Panc1 (cell line): ENCODE data around the gene LIN28B.

ENCODE experiments used
- POLR2AphosphoS5 ChIP-seq: IDR thresholded peaks from 2 replicates; pipeline ENCODE4 v1.6.1; 2012; ENCODE audit warnings: mild to moderate bottlenecking, low read depth, low read length, moderate library complexity
- SIN3A ChIP-seq: IDR thresholded peaks from 2 replicates; pipeline ENCODE4 v1.6.1; 2012; ENCODE audit warnings: low read depth, mild to moderate bottlenecking, low read length, moderate library complexity, borderline replicate concordance; ENCODE audit not compliant: insufficient read depth
- TF ChIP-seq, protein P1 (sequence below): fragments of 450-650 bp; IDR thresholded peaks from 2 replicates; pipeline ENCODE4 v1.5.1; 2017; ENCODE audit warnings: mild to moderate bottlenecking

GRCh38 chr6:105066836-105067235 lies 109.9 kb downstream of the LIN28B start:
- TF ChIP-seq POLR2AphosphoS5 (no peak), SIN3A (no peak)
- TF ChIP-seq, protein P1, sequence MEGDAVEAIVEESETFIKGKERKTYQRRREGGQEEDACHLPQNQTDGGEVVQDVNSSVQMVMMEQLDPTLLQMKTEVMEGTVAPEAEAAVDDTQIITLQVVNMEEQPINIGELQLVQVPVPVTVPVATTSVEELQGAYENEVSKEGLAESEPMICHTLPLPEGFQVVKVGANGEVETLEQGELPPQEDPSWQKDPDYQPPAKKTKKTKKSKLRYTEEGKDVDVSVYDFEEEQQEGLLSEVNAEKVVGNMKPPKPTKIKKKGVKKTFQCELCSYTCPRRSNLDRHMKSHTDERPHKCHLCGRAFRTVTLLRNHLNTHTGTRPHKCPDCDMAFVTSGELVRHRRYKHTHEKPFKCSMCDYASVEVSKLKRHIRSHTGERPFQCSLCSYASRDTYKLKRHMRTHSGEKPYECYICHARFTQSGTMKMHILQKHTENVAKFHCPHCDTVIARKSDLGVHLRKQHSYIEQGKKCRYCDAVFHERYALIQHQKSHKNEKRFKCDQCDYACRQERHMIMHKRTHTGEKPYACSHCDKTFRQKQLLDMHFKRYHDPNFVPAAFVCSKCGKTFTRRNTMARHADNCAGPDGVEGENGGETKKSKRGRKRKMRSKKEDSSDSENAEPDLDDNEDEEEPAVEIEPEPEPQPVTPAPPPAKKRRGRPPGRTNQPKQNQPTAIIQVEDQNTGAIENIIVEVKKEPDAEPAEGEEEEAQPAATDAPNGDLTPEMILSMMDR: no peak
